ENCODE measurements around the gene ACSS1. TPM values are rescaled to one million over a fixed set of nuclear protein-coding genes. Genes with fewer than 3 reads are reported as not detected.

Gene ACSS1
- total and polyA plus RNA-seq, 2 experiments from 2014 or later = 1.3 to 4.1 TPM

DNA sequence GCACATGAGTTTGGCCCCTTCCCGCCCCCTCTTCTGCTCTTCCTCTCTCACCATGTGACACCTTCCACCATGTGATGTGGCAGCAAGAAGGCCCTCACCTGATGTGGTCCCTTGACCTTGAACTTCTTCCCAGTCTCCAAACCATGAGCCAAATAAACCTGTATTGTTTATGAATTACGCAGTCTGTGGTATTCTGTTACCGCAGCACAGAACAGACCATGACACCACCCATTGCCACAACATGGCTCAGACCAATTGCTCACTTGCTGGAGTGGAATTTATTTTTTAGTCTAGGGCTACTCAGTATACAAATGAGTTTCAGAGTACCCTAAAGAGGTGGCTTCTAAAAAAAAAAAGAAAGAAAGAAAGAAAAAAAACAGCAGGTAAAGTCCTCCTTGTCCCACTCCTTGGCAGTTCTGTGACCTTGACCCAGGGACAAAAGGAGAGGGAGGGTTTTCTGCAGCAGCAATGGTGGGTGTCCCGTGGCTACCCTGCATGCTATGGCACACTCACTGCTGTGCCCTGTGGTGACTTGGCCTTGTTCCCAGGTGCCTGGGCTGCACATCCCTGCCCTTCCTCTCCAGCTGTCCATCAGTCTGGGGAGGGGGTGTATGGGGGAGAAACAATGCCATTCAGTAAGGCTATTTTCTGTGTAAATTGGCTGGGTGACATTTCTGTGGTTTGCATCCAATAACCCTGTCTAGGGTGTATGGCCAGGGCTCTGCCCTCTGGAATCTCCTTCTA lies 29.4 kb upstream of the ACSS1 start:
- Histone ChIP-seq H3K4me1 (ENCODE audit: insufficient read depth) (peaks cover 14% of the 10 kb centered on the region), H2AFZ (no peak overlapping the region), H3K9me2 (ENCODE audit: insufficient read depth) (no peaks in the 10 kb centered on the region), H3K4me3 (no peak overlapping the region), H3K4me2 (no peak overlapping the region), H3K27me3 (ENCODE audit: insufficient read depth) (peaks cover 58% of the 10 kb centered on the region), H3F3A (replicated peaks; ENCODE audit: low read depth) (0 out of 2 replicates have a peak, but pooled peaks cover 5% of the 10 kb centered on the region), H3K36me3 (ENCODE audit: insufficient read depth) (no peaks in the 10 kb centered on the region), H4K20me1 (replicated peaks; ENCODE audit: insufficient read depth) (peaks cover 8% of the 10 kb centered on the region), H3K79me2 (replicated peaks; ENCODE audit: insufficient read depth) (no peaks in the 10 kb centered on the region), H3K27ac (ENCODE audit: low read depth) (no peak overlapping the region)
- Mint-ChIP-seq H3K27me3 (ENCODE audit: insufficient read depth, low read depth, poor library complexity) (peaks cover 62% of the 10 kb centered on the region), H3K4me1 (peaks cover 28% of the 10 kb centered on the region), H3K4me3 (no peak overlapping the region), H3K36me3 (ENCODE audit: low read depth) (no peaks in the 10 kb centered on the region), H3K9me3 (peaks cover 3% of the 10 kb centered on the region; the same call in 2 of the 3 replicates), H3K27ac (no peak overlapping the region)
- DNase-seq (ENCODE audit: low spot score) (no peak), ATAC-seq (no peak)
- TF ChIP-seq, protein P1, sequence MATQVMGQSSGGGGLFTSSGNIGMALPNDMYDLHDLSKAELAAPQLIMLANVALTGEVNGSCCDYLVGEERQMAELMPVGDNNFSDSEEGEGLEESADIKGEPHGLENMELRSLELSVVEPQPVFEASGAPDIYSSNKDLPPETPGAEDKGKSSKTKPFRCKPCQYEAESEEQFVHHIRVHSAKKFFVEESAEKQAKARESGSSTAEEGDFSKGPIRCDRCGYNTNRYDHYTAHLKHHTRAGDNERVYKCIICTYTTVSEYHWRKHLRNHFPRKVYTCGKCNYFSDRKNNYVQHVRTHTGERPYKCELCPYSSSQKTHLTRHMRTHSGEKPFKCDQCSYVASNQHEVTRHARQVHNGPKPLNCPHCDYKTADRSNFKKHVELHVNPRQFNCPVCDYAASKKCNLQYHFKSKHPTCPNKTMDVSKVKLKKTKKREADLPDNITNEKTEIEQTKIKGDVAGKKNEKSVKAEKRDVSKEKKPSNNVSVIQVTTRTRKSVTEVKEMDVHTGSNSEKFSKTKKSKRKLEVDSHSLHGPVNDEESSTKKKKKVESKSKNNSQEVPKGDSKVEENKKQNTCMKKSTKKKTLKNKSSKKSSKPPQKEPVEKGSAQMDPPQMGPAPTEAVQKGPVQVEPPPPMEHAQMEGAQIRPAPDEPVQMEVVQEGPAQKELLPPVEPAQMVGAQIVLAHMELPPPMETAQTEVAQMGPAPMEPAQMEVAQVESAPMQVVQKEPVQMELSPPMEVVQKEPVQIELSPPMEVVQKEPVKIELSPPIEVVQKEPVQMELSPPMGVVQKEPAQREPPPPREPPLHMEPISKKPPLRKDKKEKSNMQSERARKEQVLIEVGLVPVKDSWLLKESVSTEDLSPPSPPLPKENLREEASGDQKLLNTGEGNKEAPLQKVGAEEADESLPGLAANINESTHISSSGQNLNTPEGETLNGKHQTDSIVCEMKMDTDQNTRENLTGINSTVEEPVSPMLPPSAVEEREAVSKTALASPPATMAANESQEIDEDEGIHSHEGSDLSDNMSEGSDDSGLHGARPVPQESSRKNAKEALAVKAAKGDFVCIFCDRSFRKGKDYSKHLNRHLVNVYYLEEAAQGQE (IDR thresholded peaks at IDR 0.05; ENCODE audit: unreplicated experiment) = no peak
- TF ChIP-seq EZH2phosphoT487 (IDR thresholded peaks at IDR 0.05; ENCODE audit: unreplicated experiment) (no peak), CREB1 (CRISPR knock-in tag; IDR thresholded peaks at IDR 0.05; ENCODE audit: low read depth) (no peak), STAT1 (IDR thresholded peaks at IDR 0.05; ENCODE audit: unreplicated experiment) (no peak), POLR2AphosphoS5 (IDR thresholded peaks at IDR 0.05; ENCODE audit: low read depth) (no peak), ZNF331 (CRISPR knock-in tag; IDR thresholded peaks at IDR 0.05; ENCODE audit: low read depth) (no peak), ZNF114 (CRISPR knock-in tag; IDR thresholded peaks at IDR 0.05) (no peak), EZH2 (IDR thresholded peaks at IDR 0.05; ENCODE audit: low read depth, unreplicated experiment) (no peak), JUNB (IDR thresholded peaks at IDR 0.05; ENCODE audit: unreplicated experiment) (no peak), NANOG (IDR thresholded peaks at IDR 0.05; ENCODE audit: borderline replicate concordance) (no peak)
- TF ChIP-seq, protein P2, sequence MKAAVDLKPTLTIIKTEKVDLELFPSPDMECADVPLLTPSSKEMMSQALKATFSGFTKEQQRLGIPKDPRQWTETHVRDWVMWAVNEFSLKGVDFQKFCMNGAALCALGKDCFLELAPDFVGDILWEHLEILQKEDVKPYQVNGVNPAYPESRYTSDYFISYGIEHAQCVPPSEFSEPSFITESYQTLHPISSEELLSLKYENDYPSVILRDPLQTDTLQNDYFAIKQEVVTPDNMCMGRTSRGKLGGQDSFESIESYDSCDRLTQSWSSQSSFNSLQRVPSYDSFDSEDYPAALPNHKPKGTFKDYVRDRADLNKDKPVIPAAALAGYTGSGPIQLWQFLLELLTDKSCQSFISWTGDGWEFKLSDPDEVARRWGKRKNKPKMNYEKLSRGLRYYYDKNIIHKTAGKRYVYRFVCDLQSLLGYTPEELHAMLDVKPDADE (IDR thresholded peaks at IDR 0.05) = no peak
- TF ChIP-seq, protein P3, sequence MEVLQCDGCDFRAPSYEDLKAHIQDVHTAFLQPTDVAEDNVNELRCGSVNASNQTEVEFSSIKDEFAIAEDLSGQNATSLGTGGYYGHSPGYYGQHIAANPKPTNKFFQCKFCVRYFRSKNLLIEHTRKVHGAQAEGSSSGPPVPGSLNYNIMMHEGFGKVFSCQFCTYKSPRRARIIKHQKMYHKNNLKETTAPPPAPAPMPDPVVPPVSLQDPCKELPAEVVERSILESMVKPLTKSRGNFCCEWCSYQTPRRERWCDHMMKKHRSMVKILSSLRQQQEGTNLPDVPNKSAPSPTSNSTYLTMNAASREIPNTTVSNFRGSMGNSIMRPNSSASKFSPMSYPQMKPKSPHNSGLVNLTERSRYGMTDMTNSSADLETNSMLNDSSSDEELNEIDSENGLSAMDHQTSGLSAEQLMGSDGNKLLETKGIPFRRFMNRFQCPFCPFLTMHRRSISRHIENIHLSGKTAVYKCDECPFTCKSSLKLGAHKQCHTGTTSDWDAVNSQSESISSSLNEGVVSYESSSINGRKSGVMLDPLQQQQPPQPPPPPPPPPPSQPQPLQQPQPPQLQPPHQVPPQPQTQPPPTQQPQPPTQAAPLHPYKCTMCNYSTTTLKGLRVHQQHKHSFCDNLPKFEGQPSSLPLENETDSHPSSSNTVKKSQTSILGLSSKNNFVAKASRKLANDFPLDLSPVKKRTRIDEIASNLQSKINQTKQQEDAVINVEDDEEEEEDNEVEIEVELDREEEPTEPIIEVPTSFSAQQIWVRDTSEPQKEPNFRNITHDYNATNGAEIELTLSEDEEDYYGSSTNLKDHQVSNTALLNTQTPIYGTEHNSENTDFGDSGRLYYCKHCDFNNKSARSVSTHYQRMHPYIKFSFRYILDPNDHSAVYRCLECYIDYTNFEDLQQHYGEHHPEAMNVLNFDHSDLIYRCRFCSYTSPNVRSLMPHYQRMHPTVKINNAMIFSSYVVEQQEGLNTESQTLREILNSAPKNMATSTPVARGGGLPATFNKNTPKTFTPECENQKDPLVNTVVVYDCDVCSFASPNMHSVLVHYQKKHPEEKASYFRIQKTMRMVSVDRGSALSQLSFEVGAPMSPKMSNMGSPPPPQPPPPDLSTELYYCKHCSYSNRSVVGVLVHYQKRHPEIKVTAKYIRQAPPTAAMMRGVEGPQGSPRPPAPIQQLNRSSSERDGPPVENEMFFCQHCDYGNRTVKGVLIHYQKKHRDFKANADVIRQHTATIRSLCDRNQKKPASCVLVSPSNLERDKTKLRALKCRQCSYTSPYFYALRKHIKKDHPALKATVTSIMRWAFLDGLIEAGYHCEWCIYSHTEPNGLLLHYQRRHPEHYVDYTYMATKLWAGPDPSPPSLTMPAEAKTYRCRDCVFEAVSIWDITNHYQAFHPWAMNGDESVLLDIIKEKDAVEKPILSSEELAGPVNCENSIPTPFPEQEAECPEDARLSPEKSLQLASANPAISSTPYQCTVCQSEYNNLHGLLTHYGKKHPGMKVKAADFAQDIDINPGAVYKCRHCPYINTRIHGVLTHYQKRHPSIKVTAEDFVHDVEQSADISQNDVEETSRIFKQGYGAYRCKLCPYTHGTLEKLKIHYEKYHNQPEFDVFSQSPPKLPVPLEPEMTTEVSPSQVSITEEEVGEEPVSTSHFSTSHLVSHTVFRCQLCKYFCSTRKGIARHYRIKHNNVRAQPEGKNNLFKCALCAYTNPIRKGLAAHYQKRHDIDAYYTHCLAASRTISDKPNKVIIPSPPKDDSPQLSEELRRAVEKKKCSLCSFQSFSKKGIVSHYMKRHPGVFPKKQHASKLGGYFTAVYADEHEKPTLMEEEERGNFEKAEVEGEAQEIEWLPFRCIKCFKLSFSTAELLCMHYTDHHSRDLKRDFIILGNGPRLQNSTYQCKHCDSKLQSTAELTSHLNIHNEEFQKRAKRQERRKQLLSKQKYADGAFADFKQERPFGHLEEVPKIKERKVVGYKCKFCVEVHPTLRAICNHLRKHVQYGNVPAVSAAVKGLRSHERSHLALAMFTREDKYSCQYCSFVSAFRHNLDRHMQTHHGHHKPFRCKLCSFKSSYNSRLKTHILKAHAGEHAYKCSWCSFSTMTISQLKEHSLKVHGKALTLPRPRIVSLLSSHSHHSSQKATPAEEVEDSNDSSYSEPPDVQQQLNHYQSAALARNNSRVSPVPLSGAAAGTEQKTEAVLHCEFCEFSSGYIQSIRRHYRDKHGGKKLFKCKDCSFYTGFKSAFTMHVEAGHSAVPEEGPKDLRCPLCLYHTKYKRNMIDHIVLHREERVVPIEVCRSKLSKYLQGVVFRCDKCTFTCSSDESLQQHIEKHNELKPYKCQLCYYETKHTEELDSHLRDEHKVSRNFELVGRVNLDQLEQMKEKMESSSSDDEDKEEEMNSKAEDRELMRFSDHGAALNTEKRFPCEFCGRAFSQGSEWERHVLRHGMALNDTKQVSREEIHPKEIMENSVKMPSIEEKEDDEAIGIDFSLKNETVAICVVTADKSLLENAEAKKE (CRISPR knock-in tag; IDR thresholded peaks at IDR 0.05) = no peak
- TF ChIP-seq, protein P4, sequence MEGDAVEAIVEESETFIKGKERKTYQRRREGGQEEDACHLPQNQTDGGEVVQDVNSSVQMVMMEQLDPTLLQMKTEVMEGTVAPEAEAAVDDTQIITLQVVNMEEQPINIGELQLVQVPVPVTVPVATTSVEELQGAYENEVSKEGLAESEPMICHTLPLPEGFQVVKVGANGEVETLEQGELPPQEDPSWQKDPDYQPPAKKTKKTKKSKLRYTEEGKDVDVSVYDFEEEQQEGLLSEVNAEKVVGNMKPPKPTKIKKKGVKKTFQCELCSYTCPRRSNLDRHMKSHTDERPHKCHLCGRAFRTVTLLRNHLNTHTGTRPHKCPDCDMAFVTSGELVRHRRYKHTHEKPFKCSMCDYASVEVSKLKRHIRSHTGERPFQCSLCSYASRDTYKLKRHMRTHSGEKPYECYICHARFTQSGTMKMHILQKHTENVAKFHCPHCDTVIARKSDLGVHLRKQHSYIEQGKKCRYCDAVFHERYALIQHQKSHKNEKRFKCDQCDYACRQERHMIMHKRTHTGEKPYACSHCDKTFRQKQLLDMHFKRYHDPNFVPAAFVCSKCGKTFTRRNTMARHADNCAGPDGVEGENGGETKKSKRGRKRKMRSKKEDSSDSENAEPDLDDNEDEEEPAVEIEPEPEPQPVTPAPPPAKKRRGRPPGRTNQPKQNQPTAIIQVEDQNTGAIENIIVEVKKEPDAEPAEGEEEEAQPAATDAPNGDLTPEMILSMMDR (conservative IDR thresholded peaks at IDR 0.05; ENCODE audit: low read depth in 2 of 2) = no peak
